Stimulated activated naive CD4-positive, alpha-beta T cell (primary cell): ENCODE data around the gene ZNF407.
A peak's percentile ranks its signal among the peaks of the same experiment; 100 is the strongest.
"Not testable (repeated sequence)": the region's sequence is repeated elsewhere in the genome, so short reads cannot be mapped to it uniquely, and the experiment has no call there.

Experiments used
- DNase-seq, 6 experiments: peaks; one replicate each; lab custom pipeline; 2025; lab: John Stamatoyannopoulos, UW

ZNF407 gene, protein sequence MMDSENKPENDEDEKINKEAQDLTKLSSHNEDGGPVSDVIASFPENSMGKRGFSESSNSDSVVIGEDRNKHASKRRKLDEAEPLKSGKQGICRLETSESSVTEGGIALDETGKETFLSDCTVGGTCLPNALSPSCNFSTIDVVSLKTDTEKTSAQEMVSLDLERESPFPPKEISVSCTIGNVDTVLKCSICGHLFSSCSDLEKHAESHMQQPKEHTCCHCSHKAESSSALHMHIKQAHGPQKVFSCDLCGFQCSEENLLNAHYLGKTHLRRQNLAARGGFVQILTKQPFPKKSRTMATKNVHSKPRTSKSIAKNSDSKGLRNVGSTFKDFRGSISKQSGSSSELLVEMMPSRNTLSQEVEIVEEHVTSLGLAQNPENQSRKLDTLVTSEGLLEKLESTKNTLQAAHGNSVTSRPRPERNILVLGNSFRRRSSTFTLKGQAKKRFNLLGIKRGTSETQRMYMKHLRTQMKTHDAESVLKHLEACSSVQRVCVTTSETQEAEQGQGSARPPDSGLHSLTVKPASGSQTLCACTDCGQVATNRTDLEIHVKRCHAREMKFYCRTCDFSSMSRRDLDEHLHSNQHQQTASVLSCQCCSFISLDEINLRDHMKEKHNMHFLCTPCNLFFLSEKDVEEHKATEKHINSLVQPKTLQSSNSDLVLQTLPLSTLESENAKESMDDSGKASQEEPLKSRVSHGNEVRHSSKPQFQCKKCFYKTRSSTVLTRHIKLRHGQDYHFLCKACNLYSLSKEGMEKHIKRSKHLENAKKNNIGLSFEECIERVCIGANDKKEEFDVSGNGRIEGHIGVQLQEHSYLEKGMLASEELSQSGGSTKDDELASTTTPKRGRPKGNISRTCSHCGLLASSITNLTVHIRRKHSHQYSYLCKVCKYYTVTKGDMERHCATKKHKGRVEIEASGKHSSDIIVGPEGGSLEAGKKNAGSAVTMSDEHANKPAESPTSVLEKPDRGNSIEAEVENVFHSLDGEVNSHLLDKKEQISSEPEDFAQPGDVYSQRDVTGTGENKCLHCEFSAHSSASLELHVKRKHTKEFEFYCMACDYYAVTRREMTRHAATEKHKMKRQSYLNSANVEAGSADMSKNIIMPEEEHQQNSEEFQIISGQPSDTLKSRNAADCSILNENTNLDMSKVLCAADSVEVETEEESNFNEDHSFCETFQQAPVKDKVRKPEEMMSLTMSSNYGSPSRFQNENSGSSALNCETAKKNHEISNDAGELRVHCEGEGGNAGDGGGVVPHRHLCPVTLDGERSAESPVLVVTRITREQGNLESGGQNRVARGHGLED (N-terminal part only)

DNA sequence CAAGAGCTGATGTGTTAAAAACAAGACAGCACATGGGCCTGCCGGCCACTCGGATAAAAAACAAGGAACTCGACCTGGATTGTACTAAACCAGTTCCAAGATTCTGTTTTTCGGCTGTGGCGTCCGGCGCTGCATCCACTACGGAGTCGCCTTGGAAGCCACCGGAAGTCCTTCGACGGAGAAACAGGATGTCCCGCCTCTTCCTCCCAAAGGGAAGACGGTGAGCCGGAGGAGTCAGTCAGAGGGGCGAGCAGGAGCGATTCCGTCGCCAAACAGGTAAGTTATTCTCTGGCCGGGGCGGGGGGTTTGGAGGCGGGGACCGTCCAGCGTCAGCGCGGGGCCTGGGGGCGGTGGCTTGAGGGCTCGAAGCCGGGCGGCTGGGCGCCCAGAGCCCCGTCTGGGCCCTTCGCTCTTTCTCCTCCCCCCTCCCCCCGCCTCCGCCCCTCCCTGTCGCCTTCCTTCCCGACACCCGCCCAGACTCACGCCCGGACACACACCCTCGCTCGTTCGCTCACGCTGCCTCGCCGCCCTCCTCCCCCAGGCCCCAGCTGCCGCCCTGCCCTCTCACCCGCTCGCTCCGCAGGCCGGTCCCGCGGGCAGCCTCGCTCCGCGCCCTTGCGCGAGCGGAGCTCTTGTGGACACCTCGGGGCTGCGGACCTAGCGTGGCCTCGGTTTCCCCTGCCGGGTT, at the start of gene ZNF407:
TSS of gene ZNF407 (plus strand) at position 209 of the 688 bp plus-strand sequence. CDS start 33,150 bp downstream, outside the sequence.
- peak; percentile 80 to 96 (median 92) for DNase-seq

DNA sequence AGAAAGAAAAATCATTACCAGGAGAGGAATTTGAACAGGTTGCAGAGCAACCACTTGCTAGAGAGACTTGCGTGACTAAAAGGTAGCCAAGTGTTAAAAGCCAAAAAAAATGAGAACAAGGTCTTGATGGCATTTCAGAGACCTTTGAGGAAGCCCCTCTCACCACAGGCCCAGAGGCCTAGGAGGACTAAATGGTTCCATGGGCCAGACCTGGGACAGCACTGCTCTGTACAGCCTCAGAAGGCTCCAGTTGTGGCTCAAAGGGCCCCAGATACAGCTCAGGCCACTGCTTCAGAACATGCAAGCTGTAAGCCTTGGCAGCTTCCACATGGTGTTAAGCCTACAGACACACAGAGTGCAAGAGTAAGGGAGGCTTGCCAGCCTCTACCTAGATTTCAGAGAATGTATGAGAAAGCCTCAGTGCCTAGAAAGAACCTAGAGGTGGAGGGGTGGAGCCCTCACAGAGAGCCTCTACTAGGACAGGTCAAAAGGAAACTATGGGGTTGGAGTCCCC, 48.0 kb upstream of the ZNF407 start:
- no peak for DNase-seq

DNA sequence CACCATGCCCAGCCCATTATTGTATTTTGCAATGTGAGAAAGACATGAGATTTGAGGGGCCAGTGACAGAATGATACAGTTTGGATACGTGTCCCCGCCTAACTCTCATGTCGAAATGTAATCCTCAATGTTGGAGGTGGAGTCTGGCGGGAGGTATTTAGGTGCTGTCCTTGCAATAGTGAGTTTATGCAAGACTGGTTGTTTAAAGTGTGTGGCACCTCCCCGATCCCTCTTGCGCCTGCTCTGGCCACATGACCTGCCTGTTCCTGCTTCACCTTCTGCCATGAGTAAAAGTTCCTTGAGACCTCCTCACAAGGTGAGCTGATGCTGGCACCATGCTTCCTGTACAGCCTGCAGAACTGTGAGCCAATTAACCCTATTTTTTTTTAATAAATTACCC, 46.8 kb upstream of the ZNF407 start:
- no peak for DNase-seq

DNA sequence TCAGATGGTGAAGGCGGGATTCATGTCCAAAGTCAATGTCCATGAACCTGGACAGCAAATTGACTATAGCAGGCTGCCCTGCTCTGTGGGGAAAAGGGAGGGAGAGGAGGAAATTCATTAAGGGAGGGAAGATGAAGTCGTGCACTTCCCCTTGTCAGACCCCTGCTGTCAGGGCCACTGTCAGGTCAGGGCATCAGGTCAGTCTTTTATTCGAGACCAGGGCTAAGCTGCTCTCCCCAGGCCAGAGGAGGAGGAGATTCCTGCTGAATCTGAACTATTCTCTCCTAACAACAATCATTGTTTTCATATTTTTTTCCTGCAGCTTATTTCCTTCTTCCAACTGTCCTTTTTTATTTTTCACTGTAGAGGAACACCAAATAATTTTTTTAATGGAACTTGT, 46.2 kb upstream of the ZNF407 start:
- no peak for DNase-seq

DNA sequence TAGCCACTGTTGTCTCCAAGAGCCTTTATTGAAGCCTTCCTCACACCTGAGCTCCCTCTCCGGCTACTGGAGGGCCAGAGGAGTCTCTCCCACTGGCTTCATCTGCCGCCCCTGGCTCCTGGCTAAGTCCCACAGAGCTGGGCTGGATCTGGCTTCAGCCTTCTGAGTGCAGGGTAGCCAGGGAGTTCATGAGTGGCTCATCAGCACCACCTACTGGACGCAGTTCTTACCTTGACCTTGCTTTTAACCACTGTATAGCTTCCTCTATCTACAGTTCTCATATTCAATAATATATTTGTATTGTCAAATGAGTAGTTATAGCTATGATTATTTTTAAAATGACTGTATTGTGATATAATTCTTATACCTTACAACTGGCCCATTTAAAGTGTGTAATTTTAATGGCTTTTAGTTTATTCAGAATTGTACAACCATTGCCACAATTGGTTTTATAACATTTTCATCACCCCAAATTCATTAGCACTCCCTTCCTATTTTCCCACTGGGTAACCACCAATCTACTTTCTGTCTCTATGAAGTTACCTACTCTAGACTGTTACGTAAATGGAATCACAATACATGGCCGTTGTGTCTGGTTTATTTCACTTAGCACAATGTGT, 45.6 kb upstream of the ZNF407 start:
- peak; percentile 16 to 67 (median 60) for DNase-seq

DNA sequence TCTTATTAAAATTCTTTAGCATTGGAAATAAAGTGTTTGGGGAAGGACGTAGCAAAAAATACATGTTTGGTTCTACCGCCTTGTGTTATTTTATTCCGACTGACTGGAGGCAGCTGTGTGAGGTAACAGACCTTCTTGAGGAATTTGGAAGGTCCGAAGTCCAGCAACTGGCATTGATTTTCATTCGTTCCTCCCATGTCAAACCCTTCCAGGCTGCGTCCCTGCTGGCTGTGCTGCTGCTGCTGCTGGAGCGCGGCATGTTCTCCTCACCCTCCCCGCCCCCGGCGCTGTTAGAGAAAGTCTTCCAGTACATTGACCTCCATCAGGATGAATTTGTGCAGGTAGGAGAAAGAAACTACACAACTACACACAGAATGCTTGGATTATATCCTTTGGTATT, 41.5 kb upstream of the ZNF407 start:
- DNase-seq = no peak

DNA sequence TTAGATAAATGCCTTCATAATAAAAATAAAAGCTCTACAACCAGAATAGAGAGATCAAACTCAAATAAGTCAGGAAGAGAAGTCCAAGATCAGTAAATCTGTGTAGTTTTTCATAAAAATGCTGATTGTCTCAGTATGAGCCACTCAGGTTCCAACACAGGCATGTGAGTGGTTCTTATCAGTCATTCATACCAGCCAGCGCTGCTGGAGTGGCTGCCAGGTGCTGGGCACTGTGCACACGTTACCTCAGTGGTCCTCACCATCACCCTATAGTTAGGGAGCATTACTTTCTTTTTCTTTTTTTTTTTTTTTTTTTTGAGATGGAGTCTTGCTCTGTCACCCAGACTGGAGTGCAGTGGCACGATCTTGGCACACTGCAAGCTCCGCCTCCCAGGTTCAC, 39.6 kb upstream of the ZNF407 start:
- DNase-seq = no peak

DNA sequence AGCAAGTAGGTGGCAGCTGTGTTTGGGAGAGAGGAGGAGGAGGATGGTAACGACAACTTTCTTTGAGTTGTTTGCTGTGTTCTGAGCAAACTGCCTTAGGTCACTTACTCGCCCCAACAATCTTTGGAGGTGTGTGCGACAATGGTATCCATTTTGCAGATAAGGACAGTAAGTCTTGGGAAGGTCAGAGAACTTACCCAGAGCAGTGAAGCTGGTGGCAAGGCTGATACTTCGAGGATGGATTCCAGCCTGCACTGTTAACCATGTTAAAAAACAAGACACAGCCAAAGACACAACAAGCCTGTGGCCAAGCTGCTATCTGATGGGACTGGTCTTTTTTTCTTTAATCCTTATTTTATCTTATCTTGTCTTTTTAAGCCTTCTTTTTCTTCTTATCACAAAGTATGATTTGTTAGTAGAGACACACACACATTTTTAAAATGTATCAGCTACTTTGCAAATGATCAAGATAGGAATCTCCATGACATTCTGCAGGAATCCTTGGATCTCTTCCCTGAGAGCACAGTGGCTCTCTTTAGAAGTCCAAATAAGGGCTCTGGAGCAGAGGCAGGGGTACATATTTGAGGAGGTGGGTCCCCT, 35.4 kb upstream of the ZNF407 start:
- DNase-seq = no peak

DNA sequence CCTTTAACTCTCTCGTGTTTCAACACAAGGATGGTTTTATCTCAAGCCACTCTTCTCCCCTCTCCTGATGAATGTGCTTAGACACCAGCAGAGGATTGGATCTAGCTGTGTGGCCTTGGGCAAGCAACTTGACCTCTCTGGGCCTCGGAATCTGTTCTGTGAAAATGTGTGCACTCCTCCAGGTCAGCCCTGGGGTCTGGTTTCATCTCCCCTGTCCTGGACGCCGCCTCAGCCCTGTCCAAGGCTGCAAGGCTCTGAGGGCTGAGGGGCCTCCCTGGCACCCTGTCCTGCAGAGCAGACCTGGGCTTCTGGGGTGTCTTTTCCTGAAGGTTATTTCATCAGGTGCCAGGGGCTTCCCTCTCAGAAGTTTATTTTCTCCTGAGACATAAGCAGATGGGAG, 34.9 kb upstream of the ZNF407 start:
- DNase-seq = no peak

DNA sequence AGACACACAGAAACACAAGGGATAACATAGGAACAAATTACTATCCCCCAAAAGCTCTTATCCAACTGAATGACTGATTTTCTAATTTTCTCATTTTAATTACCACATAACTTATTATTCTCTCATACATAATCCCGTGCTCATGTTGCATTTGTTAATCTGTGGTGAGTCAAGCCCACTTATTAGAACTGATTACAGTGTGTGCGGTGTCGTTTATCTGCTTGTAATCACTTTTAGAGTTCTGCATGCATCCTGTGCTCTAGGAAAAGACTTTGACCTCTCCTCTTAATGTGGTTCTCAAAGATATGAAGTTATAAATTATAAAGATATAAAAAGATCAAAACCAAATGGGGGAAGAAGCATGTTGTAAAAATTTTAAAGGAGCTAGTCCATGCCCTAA, 33.7 kb upstream of the ZNF407 start:
- no peak for DNase-seq

DNA sequence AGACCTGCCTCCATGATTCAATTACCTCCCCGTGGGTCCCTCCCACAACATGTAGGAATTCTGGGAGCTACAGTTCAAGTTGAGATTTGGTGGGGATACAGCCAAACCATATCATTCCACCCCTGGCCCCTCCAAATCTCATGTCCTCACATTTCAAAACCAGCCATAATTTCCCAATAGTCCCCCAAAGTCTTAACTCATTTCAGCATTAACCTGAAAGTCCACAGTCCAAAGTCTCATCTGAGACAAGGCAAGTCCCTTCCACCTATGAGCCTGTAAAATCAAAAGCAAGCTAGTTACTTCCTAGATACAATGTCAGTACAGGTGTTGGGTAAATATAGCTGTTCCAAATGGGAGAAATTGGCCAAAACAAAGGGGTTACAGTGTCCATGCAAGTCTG, 32.5 kb upstream of the ZNF407 start:
- not testable (repeated sequence) for DNase-seq

DNA sequence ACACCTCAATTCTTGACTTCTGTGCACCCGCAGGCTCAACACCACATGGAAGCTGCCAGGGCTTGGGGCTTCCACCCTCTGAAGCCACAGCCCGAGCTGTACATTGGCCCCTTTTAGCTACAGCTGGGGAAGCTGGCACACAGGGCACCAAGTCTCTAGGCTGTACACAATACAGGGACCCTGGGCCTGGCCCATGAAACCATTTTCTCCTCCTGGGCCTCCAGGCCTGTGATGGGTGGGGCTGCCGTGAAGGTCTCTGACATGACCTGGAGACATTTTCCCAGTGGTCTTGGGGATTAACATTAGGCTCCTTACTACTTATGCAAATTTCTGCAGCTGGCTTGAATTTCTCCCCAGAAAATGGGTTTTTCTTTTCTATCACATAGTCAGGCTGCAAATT, 31.7 kb upstream of the ZNF407 start:
- not testable (repeated sequence) for DNase-seq

DNA sequence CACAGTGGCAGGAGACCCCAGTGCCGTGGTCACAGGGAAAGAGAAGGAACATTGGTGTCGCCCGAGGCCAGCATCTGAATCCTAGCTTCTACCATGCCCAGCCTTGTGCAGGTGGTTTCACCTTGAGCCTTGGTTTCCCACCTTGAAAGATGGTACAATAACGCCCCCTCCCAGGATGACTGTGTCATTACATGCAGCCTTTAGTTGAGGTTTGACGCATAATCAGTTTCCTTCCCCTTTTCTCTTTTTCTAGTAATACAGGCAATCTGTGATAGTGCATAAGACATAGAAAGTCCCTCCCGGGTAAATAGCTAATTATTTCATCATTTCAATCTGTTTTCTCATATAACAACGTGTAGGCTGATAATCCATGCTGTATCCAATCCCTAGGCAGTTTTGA, 29.8 kb upstream of the ZNF407 start:
- no peak for DNase-seq

DNA sequence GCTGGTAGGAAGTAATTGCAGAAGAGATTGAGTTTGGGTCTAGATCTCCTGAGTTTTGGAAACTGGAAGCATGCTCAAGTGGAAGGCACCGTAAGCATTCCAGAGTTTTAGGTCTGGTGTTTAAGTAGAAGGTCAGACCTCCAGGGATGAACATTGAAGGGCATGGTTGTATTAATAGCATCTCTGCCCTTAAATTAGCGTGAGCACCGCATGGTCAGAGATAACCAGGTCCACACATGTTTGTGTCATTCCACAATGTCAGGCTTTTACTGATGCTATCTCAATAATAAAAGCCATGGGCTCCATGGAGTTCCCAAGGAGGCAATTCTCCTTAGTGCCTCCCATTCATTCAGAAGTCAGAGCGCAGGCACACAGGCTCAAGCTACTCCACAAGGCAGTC, 28.3 kb upstream of the ZNF407 start:
- DNase-seq = no peak

DNA sequence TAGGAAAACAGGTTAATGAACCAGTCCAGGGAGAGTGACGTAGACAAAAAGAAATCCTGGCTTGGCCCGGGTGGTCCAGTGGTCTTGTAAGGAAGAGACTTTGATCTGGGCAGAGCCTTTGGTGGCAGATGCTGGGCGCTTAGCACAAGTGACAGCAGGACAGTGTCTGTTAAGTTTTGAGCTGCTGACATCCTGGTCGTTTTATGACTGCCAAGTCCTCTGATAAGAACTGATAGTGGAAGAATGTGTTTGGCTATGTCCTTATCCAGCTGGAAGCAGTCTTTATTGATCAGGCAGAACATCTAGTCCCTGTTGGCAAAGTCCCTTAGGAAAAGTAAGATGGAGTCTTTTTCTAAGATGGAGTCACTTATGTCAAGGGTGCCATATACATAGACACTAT, 27.4 kb upstream of the ZNF407 start:
- no peak for DNase-seq

DNA sequence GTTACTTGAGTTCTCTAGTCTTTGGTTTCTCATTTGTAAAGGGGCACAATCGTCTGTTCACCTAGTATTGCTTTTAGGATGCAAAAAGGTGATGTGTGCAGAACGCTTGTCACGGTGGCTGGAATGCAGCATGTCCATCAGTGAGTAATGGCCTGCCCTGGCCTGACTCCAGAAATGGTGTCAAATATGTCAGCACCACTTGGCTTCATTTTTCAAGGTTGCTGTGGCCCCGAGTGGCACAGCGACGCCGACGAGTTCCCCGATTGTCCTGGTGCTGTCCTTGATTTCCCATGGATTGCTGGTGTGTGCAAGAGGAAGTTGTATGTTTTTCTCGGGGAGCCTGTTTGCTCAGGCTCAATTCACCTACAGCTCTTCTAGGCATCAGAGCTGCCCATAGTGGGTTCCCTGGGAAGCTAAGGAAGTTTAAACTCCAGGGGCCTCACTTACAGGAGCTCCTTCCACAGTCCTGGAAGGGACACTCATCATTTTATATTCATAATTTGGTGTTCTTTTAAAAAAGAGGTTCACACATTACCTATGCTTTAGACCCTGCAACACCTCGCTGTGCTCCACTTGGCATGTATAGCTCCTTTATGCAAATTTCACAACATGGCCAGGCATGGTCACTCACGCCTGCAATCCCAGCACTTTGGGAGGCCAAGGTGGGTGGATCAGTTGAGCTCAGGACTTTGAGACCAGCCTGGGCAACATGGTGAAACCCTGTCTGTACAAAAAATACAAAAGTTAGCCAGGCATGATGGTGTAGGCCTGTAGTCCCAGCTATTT, 25.6 kb upstream of the ZNF407 start:
- no peak for DNase-seq

DNA sequence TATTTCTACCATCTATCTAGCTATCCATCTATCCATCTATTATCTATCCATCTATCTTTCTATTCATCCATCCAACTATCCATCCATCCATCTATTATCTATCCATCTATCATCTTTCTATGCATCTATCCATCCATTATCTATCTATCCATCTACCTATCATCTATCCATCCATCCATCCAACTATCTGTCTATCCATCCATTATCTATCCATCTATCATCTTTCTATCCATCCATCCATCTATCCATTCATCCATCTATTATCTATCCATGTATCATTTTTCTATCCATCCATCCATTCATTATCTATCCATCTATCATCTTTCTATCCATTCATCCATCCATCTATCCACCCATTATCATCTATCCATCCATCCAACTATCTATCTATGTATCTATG, 24.6 kb upstream of the ZNF407 start:
- DNase-seq = no peak

DNA sequence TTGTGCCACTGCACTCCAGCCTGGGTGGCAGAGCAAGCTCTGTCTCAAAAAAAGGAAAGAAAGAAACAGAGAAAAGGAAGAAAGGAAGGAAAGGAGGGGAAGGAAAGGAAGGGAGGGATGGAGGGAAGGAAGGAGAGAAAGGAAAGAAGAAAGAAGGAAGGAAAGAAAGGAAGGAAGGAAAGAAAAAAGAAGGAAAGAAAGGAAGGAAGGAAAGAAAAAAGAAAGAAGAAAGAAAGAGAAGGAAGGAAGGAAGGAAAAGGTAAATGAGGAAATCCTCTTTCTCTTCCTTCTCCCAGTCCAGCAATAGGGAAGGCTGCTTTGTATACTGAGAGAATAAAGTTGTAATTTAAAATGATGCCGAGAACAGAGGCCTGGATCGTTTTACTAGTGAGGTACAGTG, 22.8 kb upstream of the ZNF407 start:
- no peak for DNase-seq

DNA sequence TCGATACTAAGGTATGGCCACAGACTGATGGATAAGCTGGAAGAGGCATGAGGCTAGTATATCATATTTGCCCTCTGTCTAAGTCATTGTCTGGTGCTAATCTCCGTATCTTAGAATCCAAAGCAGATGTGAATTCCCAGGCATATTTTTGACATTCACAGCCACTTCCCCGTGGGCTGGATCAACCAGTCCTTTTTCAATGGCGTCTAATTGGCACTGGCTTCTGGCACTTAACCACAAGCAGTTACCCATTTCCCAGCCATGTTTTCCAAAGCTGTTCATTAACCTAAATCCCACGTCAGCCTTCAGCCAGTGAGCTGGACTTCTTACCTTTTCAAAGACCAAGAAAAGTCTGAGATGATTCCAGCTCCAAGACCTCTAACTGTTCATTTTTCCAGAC, 20.7 kb upstream of the ZNF407 start:
- no peak for DNase-seq
